ENCODE data around the gene MAP7. TPM values are rescaled to one million over a fixed set of nuclear protein-coding genes. Genes with fewer than 3 reads are reported as not detected.

Gene MAP7
- total RNA-seq, 2 experiments from 2014 or later = 0.31 to 0.45 TPM

DNA sequence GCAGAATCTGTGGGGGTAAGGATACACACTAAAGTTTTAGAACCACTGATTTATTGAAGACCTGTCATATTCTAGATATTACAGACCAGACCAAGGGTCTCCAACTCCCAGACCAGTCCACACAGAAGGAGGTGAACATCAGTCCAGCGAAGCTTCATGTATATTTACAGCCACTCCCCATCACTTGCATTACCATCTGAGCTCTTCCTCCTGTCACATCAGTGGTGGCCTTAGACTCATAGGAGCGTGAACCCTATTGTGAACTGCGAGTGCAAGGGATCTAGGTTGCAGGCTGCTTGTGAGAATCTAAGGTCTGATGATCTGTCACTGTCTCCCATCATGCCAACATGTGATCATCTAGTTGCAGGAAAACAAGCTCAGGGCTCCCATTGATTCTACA, 255.6 kb downstream of the MAP7 start:
- Mint-ChIP-seq H3K27me3 (ENCODE audit: low read depth) (peaks cover 2% of the 10 kb centered on the region), H3K27ac (no peak overlapping the region), H3K4me3 (no peak overlapping the region), H3K9me3 (ENCODE audit: insufficient read depth) (no peaks in the 10 kb centered on the region), H3K4me1 (ENCODE audit: low read depth) (peaks cover 19% of the 10 kb centered on the region), H3K36me3 (ENCODE audit: low read depth) (peaks cover 2% of the 10 kb centered on the region)
- no peak for DNase-seq
- no peak for ATAC-seq
- ChIA-PET POLR2A (interaction anchor here (1.0 kb wide), 1 partner anchor 44 kb away, joined by 5 read pairs; the partner anchor contains the start of gene MTFR2), CTCF (no interaction called here)

Other genes starting within 250 kb of the MAP7 start
- gene MAP3K5, start 242.1 kb upstream of the MAP7 start, total RNA-seq = 10 to 100 TPM; 15.0 to 15.1 TPM